SK-N-SH (cell line): ENCODE results near the gene EIF2B5. TPM values are rescaled to one million over a fixed set of nuclear protein-coding genes. Genes with fewer than 3 reads are reported as not detected.

Experiments
- CTCF ChIA-PET: fragments of 300-600, 350-600 bp; formaldehyde crosslinking; extraction: SDS; loops from one replicate; lab custom pipeline; 2021; lab: Yijun Ruan, JAX
- POLR2A ChIA-PET: fragments of 350-600 bp; sonication (Branson Sonifier 250); formaldehyde crosslinking; extraction: SDS; loops from one replicate; lab custom pipeline; 2020; ENCODE audit warnings: antibody characterized with exemption, inconsistent platforms; lab: Yijun Ruan, JAX
- DNase-seq: peaks from one replicate; pipeline ENCODE4 v3.0.0; 2012
- H2AFZ ChIP-seq: fragments of 200-600 bp; sonication (generic); 2 replicates; pipeline ENCODE4 v1.8.1; 2016; ENCODE audit warnings: antibody characterized with exemption, mild to moderate bottlenecking, low read depth
- H3F3A ChIP-seq: fragments of 200-600 bp; sonication (generic); replicated peaks from 2 replicates; pipeline ENCODE3; 2016; ENCODE audit warnings: antibody characterized with exemption, mild to moderate bottlenecking; ENCODE audit not compliant: insufficient read depth
- H3K27ac ChIP-seq, 2 experiments: fragments of 200-500 bp in 1 of 2; fragments of 200-600 bp in 1 of 2; sonication (Bioruptor generic) in 1 of 2; sonication (generic), shearing (Covaris generic) in 1 of 2; 2 replicates each; pipeline versions ENCODE4 v1.5.1 to v1.6.1; 2014 to 2016; ENCODE audit warnings: low read depth in 2 of 2, inconsistent platforms in 1 of 2, low read length in 1 of 2, mild to moderate bottlenecking in 1 of 2, mixed read lengths in 1 of 2
- H3K27me3 ChIP-seq: fragments of 200-600 bp; sonication (generic), shearing (Covaris generic); 2 replicates; pipeline ENCODE4 v1.6.1; 2016; ENCODE audit warnings: mixed run types; ENCODE audit not compliant: insufficient read depth
- H3K36me3 ChIP-seq, 2 experiments: fragments of 200-500 bp in 1 of 2; fragments of 200-600 bp in 1 of 2; sonication (Bioruptor generic) in 1 of 2; sonication (generic) in 1 of 2; replicated peaks in 1 of 2; 2 replicates each; pipeline versions ENCODE3 to v1.5.1; 2014 to 2016; ENCODE audit warnings: low read length in 1 of 2, mild to moderate bottlenecking in 1 of 2; ENCODE audit not compliant: insufficient read depth in 2 of 2, control insufficient read depth in 1 of 2
- H3K4me1 ChIP-seq, 2 experiments: fragments of 200-500 bp in 1 of 2; fragments of 200-600 bp in 1 of 2; sonication (Bioruptor generic) in 1 of 2; sonication (generic), shearing (Covaris generic) in 1 of 2; 2 replicates each; pipeline versions ENCODE4 v1.5.1 to v1.6.1; 2014 to 2016; ENCODE audit warnings: low read depth in 1 of 2, low read length in 1 of 2, mixed run types in 1 of 2; ENCODE audit not compliant: insufficient read depth in 2 of 2, control insufficient read depth in 1 of 2
- H3K4me2 ChIP-seq: fragments of 200-600 bp; sonication (generic), shearing (Covaris generic); 2 replicates; pipeline ENCODE4 v1.6.1; 2017; ENCODE audit warnings: mixed run types
- H3K4me3 ChIP-seq, 2 experiments: fragments of 200-500 bp in 1 of 2; fragments of 200-600 bp in 1 of 2; sonication (Bioruptor generic) in 1 of 2; sonication (generic), shearing (Covaris generic) in 1 of 2; 2 replicates each; pipeline versions ENCODE4 v1.5.1 to v1.8.1; 2014 to 2016; ENCODE audit warnings: low read depth in 2 of 2, inconsistent platforms in 1 of 2, low read length in 1 of 2, mild to moderate bottlenecking in 1 of 2, mixed read lengths in 1 of 2, moderate library complexity in 1 of 2
- H3K79me2 ChIP-seq: fragments of 200-600 bp; sonication (generic); 2 replicates; pipeline ENCODE4 v1.8.1; 2017; ENCODE audit warnings: mild to moderate bottlenecking; ENCODE audit not compliant: insufficient read depth
- H3K9ac ChIP-seq: fragments of 200-600 bp; sonication (generic); 2 replicates; pipeline ENCODE4 v1.6.1; 2017; ENCODE audit warnings: mixed run types
- H3K9me2 ChIP-seq: fragments of 200-600 bp; sonication (generic); 2 replicates; pipeline ENCODE4 v1.6.1; 2017; ENCODE audit warnings: mixed run types
- H3K9me3 ChIP-seq: fragments of 200-600 bp; sonication (generic); 2 replicates; pipeline ENCODE4 v1.6.1; 2017; ENCODE audit warnings: mixed run types, mild to moderate bottlenecking, moderate library complexity
- H4K20me1 ChIP-seq: fragments of 200-600 bp; sonication (generic); 2 replicates; pipeline ENCODE4 v1.6.1; 2017; ENCODE audit warnings: mild to moderate bottlenecking, mixed run types; ENCODE audit not compliant: insufficient read depth
- CHD2 ChIP-seq: fragments of 150-350 bp; IDR thresholded peaks from 2 replicates; pipeline ENCODE4 v1.6.1; 2018; ENCODE audit warnings: low read length; ENCODE audit not compliant: partially characterized antibody
- FOXM1 ChIP-seq: IDR thresholded peaks from 2 replicates; pipeline ENCODE4 v1.4.0; 2012; ENCODE audit warnings: low read depth, mild to moderate bottlenecking
- GABPA ChIP-seq: IDR thresholded peaks from 2 replicates; pipeline ENCODE4 v1.4.0; 2012; ENCODE audit warnings: low read depth, mild to moderate bottlenecking
- MAX ChIP-seq: IDR thresholded peaks from 2 replicates; pipeline ENCODE4 v1.4.0; 2012; ENCODE audit warnings: low read depth
- MXI1 ChIP-seq: IDR thresholded peaks from 2 replicates; pipeline ENCODE4 v1.6.1; 2012; ENCODE audit warnings: mild to moderate bottlenecking, low read depth, low read length, improper control_type of control experiment
- NRF1 ChIP-seq: IDR thresholded peaks from 2 replicates; pipeline ENCODE4 v1.6.1; 2012; ENCODE audit warnings: low read depth, mild to moderate bottlenecking, low read length
- PBX3 ChIP-seq: IDR thresholded peaks from 2 replicates; pipeline ENCODE4; 2012
- POLR2AphosphoS5 ChIP-seq: IDR thresholded peaks from 2 replicates; pipeline ENCODE4 v1.6.1; 2012; ENCODE audit warnings: low read depth, low read length
- RAD21 ChIP-seq: IDR thresholded peaks from 2 replicates; pipeline ENCODE4 v1.6.1; 2012; ENCODE audit warnings: mild to moderate bottlenecking, low read length
- RCOR1 ChIP-seq: fragments of 150-350 bp; IDR thresholded peaks from 2 replicates; pipeline ENCODE4 v1.6.1; 2017; ENCODE audit warnings: antibody characterized with exemption, low read length
- RFX5 ChIP-seq: IDR thresholded peaks from 2 replicates; pipeline ENCODE4 v1.6.1; 2012; ENCODE audit warnings: mild to moderate bottlenecking, improper control_type of control experiment, low read length
- RXRA ChIP-seq: IDR thresholded peaks from 2 replicates; pipeline ENCODE4 v1.4.0; 2012; ENCODE audit warnings: low read depth, mild to moderate bottlenecking, borderline replicate concordance
- SIN3A ChIP-seq: IDR thresholded peaks from 2 replicates; pipeline ENCODE4 v1.6.1; 2012; ENCODE audit warnings: low read depth, mild to moderate bottlenecking, low read length, moderate library complexity, borderline replicate concordance
- TAF1 ChIP-seq: IDR thresholded peaks from 2 replicates; pipeline ENCODE4 v1.6.1; 2012; ENCODE audit warnings: low read depth, mild to moderate bottlenecking, low read length, moderate library complexity, borderline replicate concordance
- TCF12 ChIP-seq: IDR thresholded peaks from 2 replicates; pipeline ENCODE4 v1.4.0; 2012
- TEAD4 ChIP-seq: IDR thresholded peaks from 2 replicates; pipeline ENCODE4 v1.4.0; 2012; ENCODE audit warnings: mild to moderate bottlenecking, borderline replicate concordance; ENCODE audit not compliant: insufficient read depth
- YY1 ChIP-seq: IDR thresholded peaks from 2 replicates; pipeline ENCODE4 v1.4.0; 2012; ENCODE audit warnings: low read depth, mild to moderate bottlenecking
- ZBTB33 ChIP-seq: IDR thresholded peaks from 2 replicates; pipeline ENCODE4 v1.4.0; 2012; ENCODE audit warnings: low read depth, borderline replicate concordance
- WGBS: methylation state at CpG from one replicate; pipeline ENCODE4 v1.1.6; 2017; ENCODE audit warnings: low lambda C conversion rate; 5-methylcytosine and 5-hydroxymethylcytosine counted together
- polyA plus RNA-seq, 3 experiments: library from polyadenylated mRNA; depleted of rRNA; stranded (reverse); fragments of >200 nt; gene quantifications; 2 replicates each; pipeline ENCODE4 v1.2.3, GENCODE V29; 2012

Gene EIF2B5
- polyA plus RNA-seq, 1 of the 3 experiments (the other 2 are of a cell fraction): 46.8 TPM

- peak overlapping the region; percentile 87 for H3K9ac ChIP-seq
- TF ChIP-seq MAX (no peak), RFX5 (no peak), PBX3 (no peak), MXI1 (no peak), RCOR1 (no peak), SIN3A (no peak)
- no peaks in the 10 kb centered on the region for H3K9me3 ChIP-seq
- POLR2A ChIA-PET: no interaction called here
- no peaks in the 10 kb centered on the region for H3K9me2 ChIP-seq
- no peak for DNase-seq
- peaks cover 53% of the 10 kb centered on the region for H4K20me1 ChIP-seq
- peaks cover 16 to 17% of the 10 kb centered on the region in 2 experiments; a peak in 3 of 4 replicates for H3K4me1 ChIP-seq
- peak overlapping the region; percentile 82 to 90; a peak in 3 of 4 replicates for H3K27ac ChIP-seq
- H3K4me2 ChIP-seq: peak overlapping the region; percentile 92
- no peak overlapping the region for H2AFZ ChIP-seq
- H3K36me3 ChIP-seq: peaks cover 0 to 7% of the 10 kb centered on the region in 2 experiments
- H3F3A ChIP-seq: peaks cover 20% of the 10 kb centered on the region
- H3K79me2 ChIP-seq: peaks cover 79% of the 10 kb centered on the region
- peak overlapping the region; percentile 80 to 95 for H3K4me3 ChIP-seq
- H3K27me3 ChIP-seq: no peaks in the 10 kb centered on the region
- CTCF ChIA-PET: interaction anchor here (1.0 to 2.4 kb wide), 4 partner anchors 12 to 93 kb away, joined by 3 to 15 read pairs (median 8); partner anchors contain the start of gene EEF1AKMT4
Measured at GRCh38 chr3:184157206-184157605, 22.0 kb downstream of the EIF2B5 start.

GRCh38 chr3:184158404-184158803 lies 23.2 kb downstream of the EIF2B5 start:
- Histone ChIP-seq H3K27ac (no peak overlapping the region), H3K4me1 (peaks cover 15 to 17% of the 10 kb centered on the region in 2 experiments; a peak in 3 of 4 replicates), H3K9ac (no peak overlapping the region), H3K27me3 (no peaks in the 10 kb centered on the region), H3K36me3 (peaks cover 4 to 13% of the 10 kb centered on the region in 2 experiments), H3F3A (peaks cover 18% of the 10 kb centered on the region), H3K9me2 (no peaks in the 10 kb centered on the region), H3K4me2 (peak overlapping the region; percentile 92; the same call in 1 of the 2 replicates), H2AFZ (no peak overlapping the region), H4K20me1 (peaks cover 64% of the 10 kb centered on the region), H3K4me3 (no peak overlapping the region), H3K9me3 (no peaks in the 10 kb centered on the region), H3K79me2 (peaks cover 91% of the 10 kb centered on the region)
- DNase-seq: no peak
- CTCF ChIA-PET: interaction anchor here (0.7 to 1.6 kb wide), 3 partner anchors 11 to 91 kb away, joined by 3 to 5 read pairs (median 3); partner anchors contain the start of gene EEF1AKMT4
- TF ChIP-seq NRF1: no peak
- TF ChIP-seq POLR2AphosphoS5: no peak
- no peak for TF ChIP-seq FOXM1
- POLR2A ChIA-PET: no interaction called here
- WGBS: 85% methylated on average over 4 of the region's 4 CpGs

GRCh38 chr3:184160456-184160855 lies 25.3 kb downstream of the EIF2B5 start:
- no peak for DNase-seq
- Histone ChIP-seq H3K27ac (no peak overlapping the region), H4K20me1 (peaks cover 83% of the 10 kb centered on the region), H3K9me3 (no peaks in the 10 kb centered on the region), H3K36me3 (peaks cover 24% of the 10 kb centered on the region in 2 experiments), H3K9ac (no peak overlapping the region), H3K4me3 (no peak overlapping the region), H2AFZ (no peak overlapping the region), H3K4me2 (0 out of 2 replicates have a peak overlapping the region, but pooled peaks have one; percentile 19), H3K79me2 (peaks cover 92% of the 10 kb centered on the region), H3K27me3 (no peaks in the 10 kb centered on the region), H3F3A (peaks cover 9% of the 10 kb centered on the region), H3K4me1 (peaks cover 13% of the 10 kb centered on the region in 2 experiments; a peak in 3 of 4 replicates), H3K9me2 (no peaks in the 10 kb centered on the region)
- 86% methylated on average over 2 of the region's 2 CpGs for WGBS
- CTCF ChIA-PET: interaction anchor here (1.0 kb wide), 1 partner anchor 12 kb away, joined by 7 read pairs; no protein-coding TSS in a partner anchor
- POLR2A ChIA-PET: no interaction called here
- TF ChIP-seq PBX3 (no peak), GABPA (no peak), YY1 (no peak), ZBTB33 (no peak), TEAD4 (no peak), TAF1 (no peak), TCF12 (no peak), CHD2 (no peak), RFX5 (no peak), RXRA (no peak), RAD21 (no peak), RCOR1 (no peak)
